Prostate gland (tissue), 2 donors: Measurements from ENCODE around the gene DHX35.

Experiments
- CTCF ChIP-seq, 4 experiments: fragments of 200-600 bp in 2 of 4; fragments of 450-650 bp in 2 of 4; sonication (generic) in 2 of 4; IDR thresholded peaks; 1 replicate in 3 of 4; 2 replicates in 1 of 4; pipeline ENCODE4 v1.5.1; 2016 to 2019; ENCODE audit warnings: antibody characterized with exemption in 4 of 4, mild to moderate bottlenecking in 2 of 4, moderate library complexity in 2 of 4
- POLR2A ChIP-seq: fragments of 450-650 bp; IDR thresholded peaks from one replicate; pipeline ENCODE4 v1.6.1; 2016; ENCODE audit warnings: antibody characterized with exemption, mild to moderate bottlenecking
- POLR2AphosphoS5 ChIP-seq: sonication (generic); formaldehyde crosslinking; IDR thresholded peaks from one replicate; pipeline ENCODE4 v1.6.1; 2017; ENCODE audit warnings: antibody characterized with exemption

- TF ChIP-seq CTCF (IDR thresholded peaks at IDR 0.05): no peak
- TF ChIP-seq POLR2AphosphoS5: no peak
- no peak for TF ChIP-seq POLR2A
Observed at GRCh38 chr20:38926934-38927616, 35.1 kb upstream of the DHX35 start.
